H1 (cell line): ENCODE data around the gene CEP85. TPM values are rescaled to one million over a fixed set of nuclear protein-coding genes. Genes with fewer than 3 reads are reported as not detected.

Experiments
- CTCF ChIA-PET: fragments of 300-600 bp; sonication (Branson Sonifier 250); formaldehyde crosslinking; loops from one replicate; lab custom pipeline; 2021; ENCODE audit not compliant: partially characterized antibody; lab: Charles Lee
- POLR2A ChIA-PET: fragments of 300-600 bp; sonication (Branson Sonifier 250); formaldehyde crosslinking; loops from one replicate; lab custom pipeline; 2021; ENCODE audit warnings: inconsistent platforms; ENCODE audit not compliant: partially characterized antibody; lab: Charles Lee
- DNase-seq, 2 experiments: peaks; one replicate each; pipeline versions ENCODE4 v3.0.0 to v3.0.0-alpha.2; 2010 to 2022; ENCODE audit warnings: low spot score in 2 of 2, low read depth in 1 of 2, mixed read lengths in 1 of 2
- FAIRE-seq: peaks from 2 replicates; lab custom pipeline; 2011; peaks lifted over from hg19 to GRCh38; lab: Jason Lieb, UNC
- H2AFZ ChIP-seq: 2 replicates; pipeline ENCODE4 v1.8.1; 2012; ENCODE audit warnings: low read length, inconsistent platforms
- H2AK5ac ChIP-seq: 2 replicates; pipeline ENCODE4 v1.6.1; 2013; ENCODE audit warnings: low read depth, low read length
- H2BK120ac ChIP-seq: replicated peaks from 2 replicates; pipeline ENCODE3; 2013; ENCODE audit warnings: low read depth, low read length, inconsistent platforms
- H2BK12ac ChIP-seq: 2 replicates; pipeline ENCODE4 v1.6.1; 2013; ENCODE audit warnings: low read depth, low read length
- H2BK15ac ChIP-seq: 2 replicates; pipeline ENCODE4 v1.6.1; 2013; ENCODE audit warnings: low read length
- H2BK20ac ChIP-seq: 2 replicates; pipeline ENCODE4 v1.6.1; 2013; ENCODE audit warnings: low read length
- H2BK5ac ChIP-seq: 2 replicates; pipeline ENCODE4 v1.6.1; 2013; ENCODE audit warnings: low read depth, low read length
- H3K14ac ChIP-seq: 2 replicates; pipeline ENCODE4 v1.6.1; 2013; ENCODE audit warnings: inconsistent platforms; ENCODE audit not compliant: insufficient read length
- H3K18ac ChIP-seq: 2 replicates; pipeline ENCODE4 v1.6.1; 2013; ENCODE audit warnings: low read length; ENCODE audit errors: extremely low read depth
- H3K23ac ChIP-seq: 2 replicates; pipeline ENCODE4 v1.6.1; 2013; ENCODE audit warnings: inconsistent platforms; ENCODE audit not compliant: insufficient read length
- H3K23me2 ChIP-seq: 2 replicates; pipeline ENCODE4 v1.6.1; 2013; ENCODE audit warnings: low read depth, low read length
- H3K27ac ChIP-seq: 2 replicates; pipeline ENCODE4 v1.6.1; 2011; ENCODE audit warnings: low read depth, low read length, inconsistent platforms
- H3K27me3 ChIP-seq, 4 experiments: replicated peaks in 1 of 4; 1 replicate in 1 of 4; 2 replicates in 3 of 4; pipeline versions ENCODE4 v1.6.1 to v1.8.1; 2011 to 2013; ENCODE audit warnings: low read length in 3 of 4, mild to moderate bottlenecking in 3 of 4, inconsistent platforms in 2 of 4, mixed read lengths in 2 of 4, moderate library complexity in 1 of 4; ENCODE audit not compliant: control insufficient read depth in 3 of 4, insufficient read depth in 3 of 4; ENCODE audit errors: extremely low read depth in 1 of 4
- H3K36me3 ChIP-seq, 4 experiments: 2 replicates each; pipeline versions ENCODE4 v1.6.1 to v1.8.1; 2011 to 2013; ENCODE audit warnings: mild to moderate bottlenecking in 4 of 4, low read length in 3 of 4, moderate library complexity in 2 of 4, control low read depth in 1 of 4, inconsistent platforms in 1 of 4; ENCODE audit not compliant: insufficient read depth in 4 of 4, control insufficient read depth in 2 of 4
- H3K4ac ChIP-seq: replicated peaks from 2 replicates; pipeline ENCODE3; 2013; ENCODE audit warnings: low read length, low read depth, mixed read lengths, inconsistent platforms; ENCODE audit not compliant: insufficient read length
- H3K4me1 ChIP-seq, 4 experiments: replicated peaks in 1 of 4; 1 replicate in 1 of 4; 2 replicates in 3 of 4; pipeline versions ENCODE4 v1.6.1 to v1.8.1; 2011 to 2013; ENCODE audit warnings: low read length in 3 of 4, inconsistent platforms in 2 of 4, mixed read lengths in 1 of 4; ENCODE audit not compliant: insufficient read depth in 4 of 4, control insufficient read depth in 3 of 4
- H3K4me2 ChIP-seq, 2 experiments: 2 replicates each; pipeline versions ENCODE4 v1.6.1 to v1.8.1; 2011 to 2013; ENCODE audit warnings: low read depth in 2 of 2, low read length in 2 of 2, control low read depth in 1 of 2, inconsistent platforms in 1 of 2, mild to moderate bottlenecking in 1 of 2; ENCODE audit not compliant: insufficient read depth in 1 of 2
- H3K4me3 ChIP-seq, 4 experiments: fragments of 200-600, 300-600 bp in 1 of 4; sonication (generic), shearing (Covaris generic), sonication (Bioruptor Twin) in 1 of 4; 2 replicates each; pipeline versions ENCODE4 v1.5.1 to v1.8.1; 2011 to 2016; ENCODE audit warnings: low read length in 4 of 4, low read depth in 3 of 4, control low read depth in 2 of 4, inconsistent platforms in 2 of 4, mild to moderate bottlenecking in 2 of 4, mixed read lengths in 1 of 4, moderate library complexity in 1 of 4; ENCODE audit not compliant: insufficient read depth in 2 of 4; ENCODE audit errors: extremely low read depth in 1 of 4
- H3K56ac ChIP-seq: replicated peaks from 2 replicates; pipeline ENCODE3; 2013; ENCODE audit warnings: low read depth, mild to moderate bottlenecking, mixed read lengths, low read length, inconsistent platforms; ENCODE audit not compliant: insufficient read length
- H3K79me1 ChIP-seq: 2 replicates; pipeline ENCODE4 v1.6.1; 2013; ENCODE audit warnings: low read depth, low read length, control low read depth
- H3K79me2 ChIP-seq, 2 experiments: 2 replicates each; pipeline versions ENCODE4 v1.6.1 to v1.8.1; 2012 to 2013; ENCODE audit warnings: low read length in 2 of 2, mild to moderate bottlenecking in 2 of 2, inconsistent platforms in 1 of 2; ENCODE audit not compliant: insufficient read depth in 2 of 2, control insufficient read depth in 1 of 2
- H3K9ac ChIP-seq, 4 experiments: replicated peaks in 1 of 4; 1 replicate in 1 of 4; 2 replicates in 3 of 4; pipeline versions ENCODE4 v1.6.1 to v1.8.1; 2011 to 2013; ENCODE audit warnings: low read depth in 3 of 4, low read length in 3 of 4, control low read depth in 2 of 4, mild to moderate bottlenecking in 2 of 4, moderate library complexity in 2 of 4, inconsistent platforms in 1 of 4; ENCODE audit errors: extremely low read depth in 1 of 4
- H3K9me3 ChIP-seq, 2 experiments: 2 replicates each; pipeline versions ENCODE4 v1.6.1 to v1.8.1; 2012 to 2013; ENCODE audit warnings: mild to moderate bottlenecking in 2 of 2, moderate library complexity in 2 of 2, control low read depth in 1 of 2, inconsistent platforms in 1 of 2, low read depth in 1 of 2, low read length in 1 of 2, mixed read lengths in 1 of 2; ENCODE audit not compliant: insufficient read depth in 2 of 2
- H4K20me1 ChIP-seq, 2 experiments: replicated peaks in 1 of 2; 2 replicates each; pipeline versions ENCODE3 to v1.8.1; 2011 to 2013; ENCODE audit warnings: inconsistent platforms in 2 of 2, low read length in 2 of 2, mild to moderate bottlenecking in 1 of 2; ENCODE audit not compliant: insufficient read depth in 2 of 2, control insufficient read depth in 1 of 2
- H4K5ac ChIP-seq: 2 replicates; pipeline ENCODE4 v1.6.1; 2013; ENCODE audit warnings: low read length, low read depth, mixed read lengths, inconsistent platforms; ENCODE audit not compliant: insufficient read length
- H4K8ac ChIP-seq: 2 replicates; pipeline ENCODE4 v1.8.0; 2013; ENCODE audit warnings: mild to moderate bottlenecking, moderate library complexity, low read length, inconsistent platforms; ENCODE audit not compliant: insufficient read depth; ENCODE audit errors: extremely low read depth
- H4K91ac ChIP-seq: replicated peaks from 2 replicates; pipeline ENCODE3; 2013; ENCODE audit warnings: low read length, mixed read lengths, inconsistent platforms; ENCODE audit not compliant: insufficient read length
- ASH2L ChIP-seq: fragments of 200-600, 300-600 bp; sonication (generic); IDR thresholded peaks from one replicate; pipeline ENCODE4 v1.7.1; 2017; ENCODE audit warnings: low read length
- CHD2 ChIP-seq: IDR thresholded peaks from 2 replicates; pipeline ENCODE4 v1.6.1; 2012; ENCODE audit warnings: low read length, improper control_type of control experiment
- CTBP2 ChIP-seq: IDR thresholded peaks from 2 replicates; pipeline ENCODE4 v1.7.0; 2011; ENCODE audit warnings: borderline replicate concordance, mild to moderate bottlenecking, moderate library complexity, mixed read lengths, low read length; ENCODE audit not compliant: insufficient read depth, insufficient read length
- E2F6 ChIP-seq: IDR thresholded peaks from 2 replicates; pipeline ENCODE4 v1.6.1; 2012; ENCODE audit warnings: inconsistent platforms
- EGR1 ChIP-seq: IDR thresholded peaks from 2 replicates; pipeline ENCODE4 v1.6.1; 2011; ENCODE audit warnings: low read depth, low read length, borderline replicate concordance
- JUN ChIP-seq: IDR thresholded peaks from 2 replicates; pipeline ENCODE4 v1.6.1; 2011; ENCODE audit warnings: low read depth, mild to moderate bottlenecking, improper control_type of control experiment, low read length
- MAFK ChIP-seq: IDR thresholded peaks from 2 replicates; pipeline ENCODE4 v1.6.1; 2012; ENCODE audit warnings: low read depth, mild to moderate bottlenecking, improper control_type of control experiment, low read length
- POLR2AphosphoS5 ChIP-seq: IDR thresholded peaks from 2 replicates; pipeline ENCODE4 v1.6.1; 2011; ENCODE audit warnings: low read depth, low read length
- RNF2 ChIP-seq: fragments of 200-900, 300-1000 bp; sonication (generic); IDR thresholded peaks from 2 replicates; pipeline ENCODE4 v1.7.1; 2016; ENCODE audit warnings: borderline replicate concordance, low read depth, mild to moderate bottlenecking, antibody characterized with exemption, low read length; ENCODE audit not compliant: poor library complexity, severe bottlenecking; ENCODE audit errors: missing control alignments
- SIN3A ChIP-seq, 2 experiments: IDR thresholded peaks in 1 of 2; conservative IDR thresholded peaks in 1 of 2; 2 replicates each; pipeline ENCODE4 v1.6.1; 2011 to 2012; ENCODE audit warnings: low read length in 2 of 2, improper control_type of control experiment in 1 of 2, low read depth in 1 of 2, mild to moderate bottlenecking in 1 of 2
- TEAD4 ChIP-seq: IDR thresholded peaks from 2 replicates; pipeline ENCODE4 v1.6.1; 2012; ENCODE audit warnings: low read depth, low read length, inconsistent platforms, mixed read lengths
- ZNF274 ChIP-seq: IDR thresholded peaks from 2 replicates; pipeline ENCODE4 v1.7.0; 2012; ENCODE audit warnings: low read length, borderline replicate concordance; ENCODE audit errors: extremely low read depth
- WGBS, 2 experiments: shearing (Covaris generic) in 1 of 2; methylation state at CpG; one replicate each; pipeline versions ENCODE4 v1.1.6 to v1.1.7; 2013 to 2015; ENCODE audit warnings: low lambda C conversion rate in 2 of 2, mixed read lengths in 2 of 2, inconsistent platforms in 1 of 2, low coverage in 1 of 2, missing lambda C conversion rate in 1 of 2; ENCODE audit not compliant: insufficient replicate concordance in 2 of 2, insufficient coverage in 1 of 2, insufficient read length in 1 of 2; ENCODE audit errors: extremely low coverage in 1 of 2, missing lambda C conversion rate in 1 of 2; 5-methylcytosine and 5-hydroxymethylcytosine counted together
- polyA plus RNA-seq, 7 experiments: library from polyadenylated mRNA; depleted of rRNA in 3 of 7; stranded (reverse) in 5 of 7; unstranded in 2 of 7; fragments of >200 nt in 5 of 7; fragments of 200-250 nt in 2 of 7; gene quantifications; 1 replicate in 5 of 7; 2 replicates in 1 of 7; 4 replicates in 1 of 7; pipeline versions ENCODE4 v1.2.1 to v1.2.3, GENCODE V29; 2011 to 2013; ENCODE audit warnings: missing spikeins in 2 of 7, mixed read lengths in 2 of 7
- total RNA-seq: library from RNA; stranded (reverse); fragmentation: NEBNext Ultra II Directional; extraction: Animal tissue kit (Norgen Biotek cat#: 25700); gene quantifications from 2 replicates; pipeline ENCODE4 v1.2.1, GENCODE V29; 2021

CEP85 gene
- total and polyA plus RNA-seq, 2 of the 8 experiments (the other 6 are each of a cell fraction or from before 2014, with no cell fraction given) = 40.4 to 43.7 TPM

DNA sequence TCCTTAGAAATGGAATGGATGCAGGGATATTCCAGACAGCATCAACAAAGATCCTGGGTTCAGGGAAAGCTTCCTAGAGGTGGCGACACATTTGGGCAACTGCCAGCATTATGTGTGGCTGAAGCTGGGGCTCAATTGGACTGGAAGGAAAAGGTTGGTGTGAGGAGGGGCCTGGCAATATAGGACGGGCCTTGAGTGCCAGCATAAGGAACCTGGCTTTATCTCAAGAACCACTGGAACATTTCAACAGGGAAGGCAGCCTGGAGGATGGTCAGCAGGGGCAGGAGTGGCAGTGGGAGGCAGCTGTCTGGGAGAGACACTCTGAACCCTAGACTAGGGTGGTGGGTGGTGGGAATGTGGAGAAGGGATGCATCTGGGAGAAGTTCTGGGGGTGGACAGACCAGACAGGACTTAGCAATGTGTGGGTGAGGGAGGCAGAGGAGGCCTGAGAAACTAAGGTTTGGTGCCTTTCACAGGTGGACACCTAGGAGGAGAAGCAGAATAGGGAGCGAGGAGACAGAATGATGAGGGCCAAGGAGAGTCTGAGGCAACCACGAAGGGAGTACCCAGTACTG lies 49.4 kb downstream of the CEP85 start:
- Histone ChIP-seq H2AK5ac (no peak overlapping the region), H2BK15ac (no peak overlapping the region), H2BK5ac (no peak overlapping the region), H4K20me1 (peaks cover 4 to 19% of the 10 kb centered on the region in 2 experiments), H3K4ac (no peak overlapping the region), H3K4me3 (no peak overlapping the region), H2AFZ (no peak overlapping the region), H3K23ac (no peak overlapping the region), H2BK120ac (no peak overlapping the region), H3K36me3 (peaks cover 0 to 4% (median 0%) of the 10 kb centered on the region in 4 experiments; a peak in 1 of 8 replicates), H3K79me1 (no peaks in the 10 kb centered on the region), H3K18ac (no peak overlapping the region), H3K9me3 (no peaks in the 10 kb centered on the region), H3K27ac (no peak overlapping the region), H3K9ac (no peak overlapping the region), H4K8ac (no peak overlapping the region), H3K27me3 (no peaks in the 10 kb centered on the region), H4K5ac (no peak overlapping the region), H3K4me2 (no peak overlapping the region), H3K4me1 (peaks cover 8 to 37% (median 22%) of the 10 kb centered on the region in 4 experiments), H2BK12ac (peak overlapping the region; percentile 28; the same call in 1 of the 2 replicates), H2BK20ac (no peak overlapping the region), H4K91ac (no peak overlapping the region), H3K56ac (no peak overlapping the region), H3K79me2 (peaks cover 0 to 5% of the 10 kb centered on the region in 2 experiments; a peak in 1 of 4 replicates), H3K14ac (no peak overlapping the region), H3K23me2 (peaks cover 9% of the 10 kb centered on the region; the same call in 1 of the 2 replicates)
- POLR2A ChIA-PET = interaction anchor here (0.7 to 3.1 kb wide), 7 partner anchors 18 to 130 kb away, joined by 3 to 13 read pairs (median 3); partner anchors contain the start of genes CRYBG2 and LIN28A
- WGBS, 2 experiments = 88% methylated on average over 4 of the region's 4 CpGs; no CpG with 5 or more reads in 1 of the 2 experiments
- CTCF ChIA-PET = interaction anchor here (0.8 to 39.7 kb wide), 8 partner anchors 7 to 149 kb away, joined by 3 to 1530 read pairs (median 42); partner anchors contain the start of genes CATSPER4, CD52, CRYBG2 and DHDDS
- no peak for FAIRE-seq
- DNase-seq = no peak
- TF ChIP-seq CHD2 (no peak), ZNF274 (no peak), ASH2L (no peak), RNF2 (no peak), JUN (no peak), CTBP2 (no peak), SIN3A (conservative IDR thresholded peaks at IDR 0.05 in 1 of 2, IDR thresholded peaks at IDR 0.05 in 1 of 2; ENCODE audit: low read depth in 1 of 2, low read length in 2 of 2) (no peak), E2F6 (no peak), EGR1 (no peak), POLR2AphosphoS5 (no peak), TEAD4 (no peak), MAFK (no peak)
